ENCODE measurements around the gene AKT3.
A peak's percentile ranks its signal among the peaks of the same experiment; 100 is the strongest.
"Not testable (repeated sequence)": the region's sequence is repeated elsewhere in the genome, so short reads cannot be mapped to it uniquely, and the experiment has no call there.

Gene AKT3

GRCh38 chr1:243672539-243673074, 177.4 kb downstream of the AKT3 start:
- no peak for DNase-seq

- DNase-seq, result no peak
Measured at GRCh38 chr1:243667591-243667990, 182.5 kb downstream of the AKT3 start.

GRCh38 chr1:243667133-243667532, 182.9 kb downstream of the AKT3 start:
- no peak for DNase-seq

GRCh38 chr1:243663651-243664050, 186.4 kb downstream of the AKT3 start:
- no peak for DNase-seq

GRCh38 chr1:243662169-243662568, 187.9 kb downstream of the AKT3 start:
- DNase-seq, result not testable (repeated sequence)

- no peak for DNase-seq
Measured at GRCh38 chr1:243658594-243659105, 191.4 kb downstream of the AKT3 start.

GRCh38 chr1:243657793-243658192, 192.2 kb downstream of the AKT3 start:
- DNase-seq, result no peak

GRCh38 chr1:243649530-243649929, 200.5 kb downstream of the AKT3 start:
- DNase-seq, result not testable (repeated sequence)

GRCh38 chr1:243646841-243647240, 203.2 kb downstream of the AKT3 start:
- DNase-seq, result no peak

GRCh38 chr1:243645281-243645680, 204.8 kb downstream of the AKT3 start:
- DNase-seq, result no peak

GRCh38 chr1:243642936-243643335, 207.1 kb downstream of the AKT3 start:
- no peak for DNase-seq

GRCh38 chr1:243639027-243639658, 210.9 kb downstream of the AKT3 start:
- DNase-seq, result no peak

GRCh38 chr1:243638186-243638585, 211.9 kb downstream of the AKT3 start:
- no peak for DNase-seq

GRCh38 chr1:243628476-243628907, 221.6 kb downstream of the AKT3 start:
- DNase-seq, result no peak

GRCh38 chr1:243623841-243624240, 226.2 kb downstream of the AKT3 start:
- no peak for DNase-seq

- no peak for DNase-seq
Measured at GRCh38 chr1:243621973-243622372, 228.1 kb downstream of the AKT3 start.

- no peak for DNase-seq
Measured at GRCh38 chr1:243620096-243620495, 229.9 kb downstream of the AKT3 start.

- no peak for DNase-seq
Measured at GRCh38 chr1:243609698-243610097, 240.3 kb downstream of the AKT3 start.

GRCh38 chr1:243605604-243606003, 244.4 kb downstream of the AKT3 start:
- DNase-seq, result no peak

GRCh38 chr1:243601720-243602119, 248.3 kb downstream of the AKT3 start:
- no peak for DNase-seq

GRCh38 chr1:243598433-243598832, 251.6 kb downstream of the AKT3 start:
- peak; percentile 21 for DNase-seq

- DNase-seq, result no peak
Measured at GRCh38 chr1:243597383-243597782, 252.7 kb downstream of the AKT3 start.

GRCh38 chr1:243596431-243597062, 253.5 kb downstream of the AKT3 start:
- DNase-seq, result peak; percentile 6

GRCh38 chr1:243595527-243596210, 254.4 kb downstream of the AKT3 start:
- no peak for DNase-seq

All from KG1 (cell line).